Natural killer cell (primary cell): ENCODE measurements around the gene CNPY3. TPM values are rescaled to one million over a fixed set of nuclear protein-coding genes. Genes with fewer than 3 reads are reported as not detected.
"Not testable (repeated sequence)": the region's sequence is repeated elsewhere in the genome, so short reads cannot be mapped to it uniquely, and the experiment has no call there.

Experiments used
- ATAC-seq, 3 donors: fragments of 150-1000 bp in 2 of 3; fragments of 200-7000 bp in 1 of 3; cut with Tn5 transposase; 1 replicate in 1 of 3; 2 replicates in 2 of 3; pipeline ENCODE4 v1.10.0; 2021; ENCODE audit warnings: mild to moderate bottlenecking in 2 of 3, moderate library complexity in 2 of 3
- DNase-seq, 2 donors: peaks; one replicate each; pipeline versions ENCODE4 v3.0.0 to v3.0.0-alpha.2; 2013 to 2021; ENCODE audit warnings: mixed read lengths in 1 of 2
- H3K27ac ChIP-seq: one replicate; pipeline ENCODE4 v1.5.1; 2013; ENCODE audit warnings: mild to moderate bottlenecking, low read length
- H3K27me3 ChIP-seq: one replicate; pipeline ENCODE4 v1.6.1; 2013; ENCODE audit warnings: low read length; ENCODE audit not compliant: control insufficient read depth, insufficient read depth
- H3K36me3 ChIP-seq: one replicate; pipeline ENCODE4 v1.6.1; 2013; ENCODE audit warnings: low read length; ENCODE audit not compliant: control insufficient read depth, insufficient read depth
- H3K4me1 ChIP-seq: one replicate; pipeline ENCODE4 v1.6.1; 2013; ENCODE audit warnings: low read length; ENCODE audit not compliant: control insufficient read depth, insufficient read depth
- H3K4me3 ChIP-seq: one replicate; pipeline ENCODE4 v1.5.1; 2013; ENCODE audit warnings: low read length
- H3K9me3 ChIP-seq: one replicate; pipeline ENCODE4 v1.6.1; 2013; ENCODE audit warnings: low read length; ENCODE audit not compliant: control insufficient read depth, insufficient read depth
- H3K27ac Mint-ChIP-seq, 2 donors: one replicate each; pipeline ENCODE4 v1.8.0; 2022; ENCODE audit warnings: mild to moderate bottlenecking in 2 of 2, mixed read lengths in 2 of 2, moderate library complexity in 1 of 2
- H3K27me3 Mint-ChIP-seq, 2 donors: one replicate each; pipeline ENCODE4 v1.8.0; 2022; ENCODE audit warnings: low read depth in 2 of 2, mixed read lengths in 2 of 2
- H3K36me3 Mint-ChIP-seq: one replicate; pipeline ENCODE4 v1.8.0; 2022; ENCODE audit warnings: mixed read lengths
- H3K4me1 Mint-ChIP-seq, 2 donors: one replicate each; pipeline ENCODE4 v1.8.0; 2022; ENCODE audit warnings: mixed read lengths in 2 of 2
- H3K4me3 Mint-ChIP-seq: one replicate; pipeline ENCODE4 v1.8.0; 2022; ENCODE audit warnings: mild to moderate bottlenecking, moderate library complexity, mixed read lengths
- H3K9me3 Mint-ChIP-seq, 2 donors: one replicate each; pipeline ENCODE4 v1.8.0; 2022; ENCODE audit warnings: mixed read lengths in 2 of 2
- CTCF ChIP-seq: fragments of 200-600 bp; IDR thresholded peaks from one replicate; pipeline ENCODE4 v1.8.0; 2022; ENCODE audit warnings: antibody characterized with exemption
- WGBS: methylation state at CpG from one replicate; pipeline ENCODE4 v1.1.7; 2013; ENCODE audit warnings: missing lambda C conversion rate; ENCODE audit not compliant: insufficient coverage; 5-methylcytosine and 5-hydroxymethylcytosine counted together
- intact Hi-C: fragments of 100-400 bp; cut with micrococcal nuclease; formaldehyde crosslinking; loops from one replicate; pipeline ENCODE4 v1.14.2; 2022
- total RNA-seq, 4 donors: library from RNA; stranded (reverse); fragments of 120-200 nt in 1 of 4; gene quantifications; one replicate each; pipeline versions ENCODE4 v1.2.3 to v1.2.4, GENCODE V29; 2013 to 2022

CNPY3 gene
- total RNA-seq, 3 donors from 2014 or later (not counting 1 experiment from before 2014, with no cell fraction given): 52.4 to 71.2 (median 59.8) TPM

GRCh38 chr6:42901538-42901957 is 27.7 kb upstream of the CNPY3 start:
- no peaks in the 10 kb centered on the region for H3K9me3 Mint-ChIP-seq
- H3K4me1 Mint-ChIP-seq: peaks cover 8 to 12% of the 10 kb centered on the region in 2 donors
- intact Hi-C loops: loop anchor here (1.0 kb wide), 1 partner anchor 242 kb away; no protein-coding TSS in a partner anchor
- DNase-seq: peak; percentile 40 to 92
- Histone ChIP-seq H3K4me1 (peaks cover 6% of the 10 kb centered on the region), H3K9me3 (no peaks in the 10 kb centered on the region), H3K27me3 (no peaks in the 10 kb centered on the region), H3K4me3 (no peak overlapping the region), H3K36me3 (no peaks in the 10 kb centered on the region), H3K27ac (no peak overlapping the region)
- H3K27ac Mint-ChIP-seq: no peak overlapping the region
- TF ChIP-seq CTCF: peak; percentile 83
- no peaks in the 10 kb centered on the region for H3K36me3 Mint-ChIP-seq
- 5% methylated on average over 10 of the region's 11 CpGs for whole genome bisulfite sequencing
- H3K27me3 Mint-ChIP-seq: no peaks in the 10 kb centered on the region
- no peak overlapping the region for H3K4me3 Mint-ChIP-seq
- peak; percentile 96 to 99 (median 99) for ATAC-seq

GRCh38 chr6:42902429-42903263 is 26.6 kb upstream of the CNPY3 start:
- H3K4me3 ChIP-seq, H3K36me3 Mint-ChIP-seq, H3K4me1 ChIP-seq, intact Hi-C loops, H3K9me3 ChIP-seq, H3K27ac Mint-ChIP-seq, H3K27me3 Mint-ChIP-seq, H3K27me3 ChIP-seq, H3K27ac ChIP-seq, H3K4me3 Mint-ChIP-seq, H3K9me3 Mint-ChIP-seq, DNase-seq, H3K36me3 ChIP-seq, ATAC-seq: not testable (repeated sequence)
- WGBS: 78% methylated on average over 22 of the region's 22 CpGs
- H3K4me1 Mint-ChIP-seq: peaks cover 8 to 12% of the 10 kb centered on the region in 2 donors

- 97% methylated on average over 10 of the region's 10 CpGs for WGBS
- peaks cover 8 to 12% of the 10 kb centered on the region in 2 donors for H3K4me1 Mint-ChIP-seq
- no peak overlapping the region for H3K4me3 Mint-ChIP-seq
- no peak overlapping the region for H3K27ac Mint-ChIP-seq
- H3K27ac ChIP-seq: no peak overlapping the region
- no peak for TF ChIP-seq CTCF
- no peaks in the 10 kb centered on the region for H3K36me3 Mint-ChIP-seq
- intact Hi-C loops: no loop called here
- H3K4me1 ChIP-seq: peaks cover 6% of the 10 kb centered on the region
- H3K9me3 Mint-ChIP-seq: no peaks in the 10 kb centered on the region
- no peaks in the 10 kb centered on the region for H3K9me3 ChIP-seq
- no peak overlapping the region for H3K4me3 ChIP-seq
- H3K27me3 ChIP-seq: no peaks in the 10 kb centered on the region
- no peaks in the 10 kb centered on the region for H3K36me3 ChIP-seq
- ATAC-seq (no peak), DNase-seq (no peak)
- no peaks in the 10 kb centered on the region for H3K27me3 Mint-ChIP-seq
Observed at GRCh38 chr6:42904467-42904866, 24.8 kb upstream of the CNPY3 start.

GRCh38 chr6:42907336-42907735 is 21.9 kb upstream of the CNPY3 start:
- WGBS: 93% methylated on average over 5 of the region's 5 CpGs
- Mint-ChIP-seq H3K4me3 (no peak overlapping the region), H3K27me3 (peaks cover 0 to 8% of the 10 kb centered on the region in 2 donors), H3K4me1 (no peaks in the 10 kb centered on the region), H3K9me3 (no peaks in the 10 kb centered on the region), H3K27ac (no peak overlapping the region), H3K36me3 (no peaks in the 10 kb centered on the region)
- Histone ChIP-seq H3K9me3 (no peaks in the 10 kb centered on the region), H3K27me3 (no peaks in the 10 kb centered on the region), H3K36me3 (no peaks in the 10 kb centered on the region), H3K4me1 (no peaks in the 10 kb centered on the region), H3K27ac (no peak overlapping the region), H3K4me3 (no peak overlapping the region)
- TF ChIP-seq CTCF: no peak
- intact Hi-C loops: no loop called here
- DNase-seq: no peak
- ATAC-seq: no peak
